Stomach (tissue), 4 donors: ENCODE results near the gene FGFRL1.

ENCODE experiments used
- CTCF ChIP-seq, 7 experiments: fragments of 450-650 bp in 4 of 7; fragments of 200-600 bp in 3 of 7; sonication (generic) in 3 of 7; IDR thresholded peaks; one replicate each; pipeline ENCODE4 v1.5.1; 2016 to 2019; ENCODE audit warnings: antibody characterized with exemption in 7 of 7, control low read depth in 2 of 7, mild to moderate bottlenecking in 1 of 7
- POLR2AphosphoS5 ChIP-seq, 3 donors: sonication (generic); formaldehyde crosslinking; IDR thresholded peaks; one replicate each; pipeline ENCODE4 v1.6.1; 2016; ENCODE audit warnings: antibody characterized with exemption in 3 of 3

DNA sequence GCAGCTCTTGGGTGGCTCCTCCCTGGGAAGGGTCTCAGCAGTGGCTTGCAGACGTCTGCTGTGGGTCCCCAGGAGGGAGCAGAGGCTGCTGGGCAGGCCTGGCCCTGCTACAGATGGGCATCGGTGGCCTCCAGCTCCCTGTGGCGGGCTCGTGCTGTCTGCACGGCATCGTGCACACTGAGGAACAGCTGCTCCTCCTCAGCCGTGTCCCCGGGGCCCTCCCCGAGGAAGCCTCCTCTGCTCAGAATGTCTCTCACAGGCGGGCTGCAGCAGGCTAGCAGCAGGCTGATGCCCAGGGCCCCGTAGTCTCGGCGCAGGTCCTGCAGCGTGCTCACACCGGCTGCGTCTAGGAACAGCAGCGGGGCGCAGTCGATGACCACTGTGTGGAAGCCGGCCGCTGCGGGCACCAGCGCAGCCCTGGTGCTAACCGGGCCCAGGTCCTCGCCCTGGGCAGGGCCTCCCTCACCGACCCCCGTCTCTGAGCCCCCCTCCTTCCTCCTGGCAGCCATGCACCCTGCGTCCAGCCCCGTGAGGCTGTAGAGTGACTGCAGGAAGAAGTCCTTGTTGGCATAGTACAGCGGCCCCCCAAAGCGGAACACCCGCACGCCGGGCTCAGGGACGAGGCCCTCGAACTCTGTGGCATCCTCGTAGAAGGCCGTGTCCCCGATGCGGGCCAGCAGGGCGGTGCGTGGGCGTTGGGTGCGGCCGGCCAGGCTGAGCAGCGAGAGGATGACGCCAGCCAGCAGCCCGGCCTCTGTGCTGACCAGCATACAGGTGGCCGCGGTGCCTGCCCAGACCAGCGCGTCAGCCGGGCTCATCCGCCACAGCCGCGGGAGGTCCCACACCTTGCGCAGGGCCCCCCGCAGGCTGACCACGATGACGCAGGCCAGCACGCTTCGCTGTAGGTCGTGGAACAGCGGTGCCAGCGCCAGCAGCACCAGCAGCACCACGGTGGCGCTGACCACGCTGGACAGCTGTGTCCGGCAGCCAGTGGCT, 22.4 kb upstream of the FGFRL1 start:
- no peak for TF ChIP-seq POLR2AphosphoS5 (IDR thresholded peaks at IDR 0.05)
- TF ChIP-seq CTCF (IDR thresholded peaks at IDR 0.05): no peak
